G401.6 (cell line): ENCODE results near the gene GRIFIN.

ENCODE experiments used
- FAIRE-seq: peaks from 2 replicates; lab custom pipeline; 2012; peaks lifted over from hg19 to GRCh38; lab: Jason Lieb, UNC

GRIFIN gene

GRCh38 chr7:2476298-2476697, at the start of gene GRIFIN:
Gene GRIFIN (minus strand): TSS chr7:2476398. CDS start chr7:2476383, 15 bp downstream.
- FAIRE-seq: no peak

DNA sequence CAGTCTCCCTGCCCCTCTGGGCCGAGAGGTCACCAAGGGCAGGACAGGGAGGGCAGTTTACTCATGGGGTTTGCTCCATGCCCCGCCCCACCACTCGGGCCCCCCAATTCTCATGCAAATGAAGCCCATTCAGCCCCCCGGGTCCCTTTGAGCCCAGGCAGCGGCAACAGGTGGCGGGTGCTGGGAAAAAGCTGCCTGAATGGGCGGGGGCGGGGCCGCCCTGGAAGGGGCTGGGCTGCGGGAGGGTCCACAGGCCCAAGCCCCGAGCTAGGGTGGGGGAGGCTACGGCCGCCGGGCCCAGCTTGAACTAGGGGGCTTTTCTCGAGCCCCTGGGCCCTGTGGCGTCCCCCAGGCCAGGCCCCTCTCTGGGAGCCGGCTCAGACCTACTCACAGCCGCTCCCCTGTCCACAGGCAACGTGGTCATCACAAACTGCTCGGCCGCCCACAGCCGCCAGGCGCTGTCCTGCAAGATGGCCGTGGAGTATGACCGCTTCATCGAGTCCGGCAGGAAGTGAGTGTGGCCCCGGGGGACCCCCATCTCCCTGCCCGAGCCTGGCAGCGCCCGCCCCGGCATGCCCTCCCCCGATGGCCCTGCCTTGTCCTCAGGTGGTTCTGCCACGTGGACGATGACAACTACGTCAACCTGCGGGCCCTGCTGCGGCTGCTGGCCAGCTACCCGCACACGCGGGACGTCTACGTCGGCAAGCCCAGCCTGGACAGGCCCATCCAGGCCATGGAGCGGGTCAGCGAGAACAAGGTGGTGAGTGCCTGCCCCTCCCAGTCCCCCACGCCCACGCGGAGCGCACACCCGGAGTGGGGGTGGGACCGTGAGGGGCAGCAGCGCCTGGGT, 48.8 kb upstream of the GRIFIN start:
- FAIRE-seq: no peak

DNA sequence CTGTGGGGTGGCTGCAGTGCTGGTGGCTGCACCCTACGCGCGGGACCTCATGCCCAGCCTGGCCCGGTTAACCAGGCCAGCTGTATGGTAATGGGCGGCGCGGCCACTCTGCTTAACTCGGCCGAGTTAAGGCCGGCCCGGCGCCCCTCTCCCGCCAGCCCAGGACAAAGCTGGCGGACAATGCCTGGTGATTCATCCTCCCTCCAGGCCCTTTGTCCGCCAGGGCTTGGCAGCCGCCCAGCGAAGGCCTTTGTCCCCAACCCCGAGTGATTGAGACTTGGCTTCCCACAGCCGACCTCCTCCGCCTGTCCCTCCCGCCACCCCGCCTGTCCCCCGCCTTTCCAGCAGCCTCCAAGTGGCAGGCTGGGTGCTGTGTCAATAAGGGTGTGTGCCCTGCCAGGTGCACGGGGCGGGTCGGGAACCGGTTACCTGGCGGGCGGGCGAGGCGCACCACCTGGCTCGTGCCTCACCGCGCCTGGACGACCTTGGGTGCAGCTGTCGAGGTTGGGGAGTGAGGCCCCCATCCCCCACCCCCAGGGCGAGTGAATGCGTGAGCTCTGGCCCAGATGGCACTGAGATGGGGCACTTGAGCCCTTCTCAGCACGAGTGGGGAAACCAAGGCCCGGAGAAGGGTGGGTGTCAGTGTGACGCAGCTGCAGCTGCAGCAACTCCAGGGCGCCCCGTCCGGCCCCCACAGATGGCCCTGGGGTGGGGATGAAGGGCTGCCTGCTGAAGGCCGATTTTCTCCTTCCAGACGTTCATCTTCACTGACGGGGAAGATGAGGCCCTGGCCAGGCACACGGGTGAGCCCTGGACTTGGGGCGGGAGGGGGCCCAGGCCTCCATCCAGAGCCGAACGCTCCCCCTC, 48.0 kb upstream of the GRIFIN start:
- no peak for FAIRE-seq

GRCh38 chr7:2523461-2523936, 47.3 kb upstream of the GRIFIN start:
- no peak for FAIRE-seq

GRCh38 chr7:2522780-2523433, 46.7 kb upstream of the GRIFIN start:
- peak; percentile 69 for FAIRE-seq

DNA sequence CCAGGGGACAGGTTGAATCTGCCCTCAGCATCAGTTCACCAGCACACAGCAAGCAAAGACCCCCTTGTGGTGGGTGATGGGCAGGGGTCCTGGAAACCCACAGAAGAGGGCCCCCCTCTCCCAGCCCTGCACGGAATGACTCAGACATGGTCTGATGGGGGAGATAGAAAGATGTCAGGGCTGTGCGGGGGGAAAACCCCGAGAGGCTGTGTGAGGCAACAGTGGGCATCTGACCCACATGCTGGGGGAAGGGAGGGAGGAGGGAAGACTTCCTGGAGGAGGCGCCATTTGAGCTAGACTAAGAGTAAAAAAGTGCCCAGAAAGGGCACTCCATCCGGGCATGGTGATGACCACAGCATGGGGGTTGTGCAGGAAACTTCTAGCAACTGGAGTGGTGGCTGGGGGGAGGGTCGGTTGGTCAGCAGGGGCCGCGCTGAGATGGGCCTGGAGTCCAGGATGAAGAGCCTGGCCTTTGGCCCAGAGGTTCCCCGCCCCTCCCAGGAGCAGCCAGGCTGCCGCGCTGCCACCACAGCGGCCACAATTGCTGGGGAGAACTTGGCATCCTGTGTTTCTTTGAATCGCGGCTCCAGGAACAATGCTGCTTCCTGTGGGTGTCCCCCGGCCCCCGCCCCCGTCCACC, 45.9 kb upstream of the GRIFIN start:
- FAIRE-seq: no peak

DNA sequence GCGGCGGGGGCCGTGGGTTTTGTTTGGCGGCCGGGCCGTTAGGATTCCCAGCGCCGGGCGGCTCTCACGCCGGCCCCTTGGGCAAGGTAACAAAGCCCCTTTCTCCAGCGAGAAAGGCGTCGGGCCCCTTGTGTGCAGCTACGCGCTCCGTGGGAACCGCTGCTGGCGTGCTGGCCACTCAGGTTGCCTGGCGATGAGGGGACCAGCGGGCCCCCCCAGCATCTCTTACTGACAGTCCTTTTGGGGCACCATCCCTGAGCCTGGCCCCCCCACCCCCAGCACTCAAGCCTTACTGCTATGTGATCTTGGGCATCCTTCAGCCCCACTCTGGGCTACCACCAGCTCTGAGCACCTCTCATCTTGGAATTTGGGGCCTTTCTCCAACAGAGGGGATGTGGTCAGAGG, 45.1 kb upstream of the GRIFIN start:
- FAIRE-seq: no peak

- FAIRE-seq: no peak
These were observed 44.6 kb upstream of the GRIFIN start for GRCh38 chr7:2520761-2521290.

DNA sequence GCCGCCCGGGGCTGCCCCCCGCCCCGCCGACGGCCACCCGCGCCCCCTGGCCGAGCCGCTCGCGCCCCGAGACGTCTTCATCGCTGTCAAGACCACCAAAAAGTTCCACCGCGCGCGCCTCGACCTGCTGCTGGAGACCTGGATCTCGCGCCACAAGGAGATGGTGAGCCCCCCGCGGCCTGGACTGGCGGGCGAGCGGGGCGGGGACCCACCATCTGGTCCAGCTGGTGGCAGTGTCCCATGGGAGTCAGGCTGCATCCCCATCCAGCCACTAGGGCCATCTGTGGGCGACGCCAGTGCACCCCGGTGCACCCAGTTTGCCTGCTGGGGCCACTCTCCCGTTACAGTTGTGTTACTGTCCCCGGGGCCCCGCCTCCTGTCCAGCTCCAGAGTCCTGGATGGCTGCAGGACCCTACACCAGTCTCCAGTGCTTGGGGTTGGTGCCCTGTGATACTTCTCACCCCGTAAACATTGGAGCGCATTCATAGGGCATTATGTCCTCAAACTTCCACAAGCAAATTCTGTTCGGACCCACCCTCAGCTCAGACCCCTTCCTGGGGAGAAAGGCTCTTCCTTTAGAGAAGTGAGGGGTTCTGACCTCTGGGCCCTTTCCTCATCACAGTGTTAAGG, 44.0 kb upstream of the GRIFIN start:
- FAIRE-seq: no peak

GRCh38 chr7:2519119-2519930, 43.1 kb upstream of the GRIFIN start, which contains the start of gene LFNG:
Gene LFNG (plus strand): TSS chr7:2519774. CDS start chr7:2519862, 88 bp downstream.
- FAIRE-seq: no peak

DNA sequence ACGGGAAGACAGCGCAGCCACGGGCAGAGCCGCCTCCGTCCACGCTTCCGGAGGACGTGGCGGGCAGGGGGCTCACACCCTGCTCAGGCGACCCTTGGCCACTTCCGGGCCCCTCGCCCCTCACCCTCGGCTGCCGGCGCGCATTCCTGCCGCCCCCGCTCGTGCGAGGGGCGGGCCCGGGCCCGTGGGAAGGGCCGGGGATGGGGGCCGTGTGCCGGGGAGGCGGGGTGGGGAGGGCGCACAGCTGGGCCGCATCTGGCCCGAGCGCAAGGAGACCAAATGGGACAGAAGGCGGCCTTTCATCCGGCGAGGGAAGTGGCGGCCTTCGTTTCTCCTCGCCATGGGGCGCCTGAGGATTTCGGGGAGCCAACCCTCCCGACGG, 42.5 kb upstream of the GRIFIN start:
- FAIRE-seq: no peak

DNA sequence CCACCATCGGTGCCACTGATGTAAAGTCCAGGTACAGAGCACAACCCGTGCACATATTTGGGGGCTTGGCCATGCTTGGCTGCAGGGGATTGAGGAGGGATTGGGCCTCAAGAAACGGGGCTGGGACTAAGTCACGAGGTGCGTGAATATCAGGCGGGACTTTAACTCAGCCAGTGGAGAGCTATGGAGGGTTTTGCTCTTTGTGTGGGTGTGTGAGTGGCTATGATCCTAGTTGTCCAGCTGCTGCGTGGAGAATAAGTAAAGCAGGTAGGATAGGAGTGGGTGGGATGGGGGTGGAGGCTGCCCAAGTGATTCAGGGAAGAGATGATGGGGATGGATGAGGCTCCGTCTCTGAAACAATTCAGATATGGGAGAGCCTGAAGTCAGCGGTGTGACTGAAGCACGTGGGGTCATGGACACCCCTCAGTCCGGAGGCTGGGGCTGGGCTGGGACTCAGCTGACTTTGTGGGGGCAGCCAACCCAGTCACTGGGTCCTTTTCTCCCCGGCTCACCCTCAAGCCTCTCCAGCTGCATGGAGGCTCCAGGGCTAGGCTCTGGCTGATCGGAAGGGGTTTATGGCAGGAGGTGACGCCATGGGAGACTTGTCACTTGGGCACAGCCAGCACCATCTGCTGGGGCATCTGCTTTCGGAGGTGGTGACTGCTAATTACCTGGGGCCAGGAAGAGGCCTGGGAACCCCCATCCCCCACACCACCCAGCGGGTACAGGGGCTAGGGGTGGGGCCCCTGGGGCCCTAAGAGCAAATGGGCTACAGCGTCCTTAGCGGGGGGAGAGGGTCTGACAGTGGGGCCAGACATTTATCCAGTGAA, 41.7 kb upstream of the GRIFIN start:
- peak; percentile 84 for FAIRE-seq

GRCh38 chr7:2517026-2517425, 40.8 kb upstream of the GRIFIN start:
- FAIRE-seq: peak; percentile 87

DNA sequence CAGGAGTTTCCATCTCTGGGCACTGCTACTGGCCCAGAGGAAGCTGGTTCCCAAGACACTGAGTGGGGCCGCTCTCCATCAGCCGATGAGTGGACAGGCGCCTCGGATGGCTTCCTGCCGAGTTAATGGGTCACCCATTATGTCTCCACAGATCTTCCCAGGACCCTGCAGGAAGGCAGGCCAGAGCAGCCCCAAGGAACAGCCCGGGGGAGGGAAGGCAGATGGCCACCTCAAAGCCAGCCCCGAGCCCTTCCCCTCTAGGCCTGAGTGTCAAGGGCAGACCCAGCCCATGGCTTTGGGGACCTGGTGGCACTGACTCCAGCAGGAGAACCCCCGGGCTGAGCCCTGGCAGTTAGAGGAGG, 40.0 kb upstream of the GRIFIN start:
- FAIRE-seq: no peak

DNA sequence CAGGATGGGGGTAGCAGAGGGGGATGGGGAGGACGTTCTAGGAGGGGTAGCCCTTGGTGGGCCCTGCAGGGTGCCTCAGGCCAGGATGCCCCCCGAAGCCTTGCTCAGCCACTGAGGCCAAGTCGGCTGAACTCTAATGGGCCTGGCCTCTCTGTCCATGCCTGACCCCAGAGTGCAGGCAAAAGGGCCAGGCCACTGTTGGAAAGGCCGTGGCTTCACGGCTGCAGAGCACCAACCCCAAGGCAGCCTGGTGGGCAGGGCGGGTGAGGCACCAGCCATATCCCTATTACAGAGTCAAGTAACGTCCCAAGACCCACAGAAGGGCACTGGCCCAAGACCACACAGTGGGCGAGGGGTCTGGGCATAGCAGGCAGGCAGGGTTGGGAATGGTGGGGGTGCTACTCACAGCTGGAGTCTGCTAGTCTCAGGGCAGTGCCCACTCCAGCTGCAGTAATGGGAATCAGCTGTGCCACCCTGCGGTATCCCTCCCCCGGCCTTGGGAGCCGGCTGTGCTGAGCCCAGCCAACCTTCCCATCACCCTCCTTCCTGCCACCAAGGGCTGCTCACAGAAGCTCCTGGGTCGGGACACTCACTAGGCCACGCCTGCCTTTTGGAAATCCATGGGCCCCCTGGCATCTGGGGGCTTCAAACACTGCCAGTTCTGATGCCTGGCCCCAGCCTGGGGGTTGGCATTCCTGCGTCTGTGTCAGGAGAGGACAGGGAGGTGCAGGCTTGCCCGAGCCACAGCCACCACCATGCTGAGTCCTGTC, 39.4 kb upstream of the GRIFIN start:
- FAIRE-seq: no peak

- no peak for FAIRE-seq
These were observed 38.5 kb upstream of the GRIFIN start for GRCh38 chr7:2514473-2515423.

GRCh38 chr7:2513702-2514101, 37.5 kb upstream of the GRIFIN start:
- FAIRE-seq: no peak

DNA sequence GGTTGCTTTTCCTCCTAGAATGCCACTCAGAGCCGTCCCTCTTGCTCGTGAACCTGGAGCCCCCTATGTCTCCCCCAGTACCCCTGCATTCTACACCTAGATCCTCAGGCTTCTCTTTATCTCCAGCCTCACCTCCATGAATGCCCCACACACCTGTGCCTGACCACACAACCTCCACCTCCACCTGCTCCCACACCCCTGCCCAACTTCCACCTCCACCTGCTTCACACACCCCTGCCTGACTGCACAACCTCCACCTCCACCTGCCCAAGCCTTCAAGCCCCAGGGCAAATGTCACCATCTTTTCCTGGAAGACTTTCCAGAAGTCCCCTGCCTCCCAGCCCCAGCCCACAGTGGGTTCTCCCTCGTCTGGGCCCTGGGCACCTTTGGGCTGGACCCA, 36.5 kb upstream of the GRIFIN start:
- FAIRE-seq: no peak
